ENCODE results near the gene GPR39.

DNA sequence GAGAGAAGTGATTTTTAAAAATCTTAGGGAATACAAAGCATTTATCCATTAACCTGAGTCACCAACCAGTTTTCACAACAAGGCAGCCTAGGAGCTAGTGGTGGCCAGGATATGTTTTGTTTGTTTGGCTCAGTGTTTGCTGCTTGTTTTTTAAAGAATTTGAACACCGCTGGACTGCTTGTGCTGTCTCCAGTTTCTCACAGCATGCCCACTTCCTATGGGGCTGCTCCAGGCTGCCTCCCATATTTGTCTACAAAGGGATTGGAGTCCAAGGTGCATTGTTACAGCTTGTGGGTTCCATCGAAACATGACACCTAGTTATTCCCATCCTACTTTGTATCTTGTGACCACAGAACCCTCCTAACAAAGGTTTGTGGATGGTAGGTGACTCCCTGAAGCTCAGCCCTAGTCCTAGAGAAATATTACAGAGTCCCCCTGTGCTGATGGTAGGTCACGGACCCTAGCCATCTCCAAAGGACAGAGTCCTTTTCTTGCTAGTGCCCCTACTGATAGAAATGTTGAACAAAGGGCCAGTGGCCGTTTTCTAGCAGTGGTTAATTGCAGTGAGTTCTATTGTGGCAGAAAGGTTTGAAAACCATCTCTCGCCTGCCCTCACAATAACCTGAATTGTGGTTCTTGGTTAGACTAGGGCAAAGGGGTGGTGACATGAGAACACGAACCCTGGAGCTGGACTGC lies 23.2 kb downstream of the GPR39 start:
- TF ChIP-seq, protein P1, sequence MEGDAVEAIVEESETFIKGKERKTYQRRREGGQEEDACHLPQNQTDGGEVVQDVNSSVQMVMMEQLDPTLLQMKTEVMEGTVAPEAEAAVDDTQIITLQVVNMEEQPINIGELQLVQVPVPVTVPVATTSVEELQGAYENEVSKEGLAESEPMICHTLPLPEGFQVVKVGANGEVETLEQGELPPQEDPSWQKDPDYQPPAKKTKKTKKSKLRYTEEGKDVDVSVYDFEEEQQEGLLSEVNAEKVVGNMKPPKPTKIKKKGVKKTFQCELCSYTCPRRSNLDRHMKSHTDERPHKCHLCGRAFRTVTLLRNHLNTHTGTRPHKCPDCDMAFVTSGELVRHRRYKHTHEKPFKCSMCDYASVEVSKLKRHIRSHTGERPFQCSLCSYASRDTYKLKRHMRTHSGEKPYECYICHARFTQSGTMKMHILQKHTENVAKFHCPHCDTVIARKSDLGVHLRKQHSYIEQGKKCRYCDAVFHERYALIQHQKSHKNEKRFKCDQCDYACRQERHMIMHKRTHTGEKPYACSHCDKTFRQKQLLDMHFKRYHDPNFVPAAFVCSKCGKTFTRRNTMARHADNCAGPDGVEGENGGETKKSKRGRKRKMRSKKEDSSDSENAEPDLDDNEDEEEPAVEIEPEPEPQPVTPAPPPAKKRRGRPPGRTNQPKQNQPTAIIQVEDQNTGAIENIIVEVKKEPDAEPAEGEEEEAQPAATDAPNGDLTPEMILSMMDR (IDR thresholded peaks at IDR 0.05), result no peak
- no peak for TF ChIP-seq POLR2A (IDR thresholded peaks at IDR 0.05)

Measured in adrenal gland (tissue), 5 donors.